SK-N-MC (cell line): ENCODE results near the gene ADAMTS13.

ENCODE experiments used
- DNase-seq: peaks from one replicate; pipeline ENCODE4 v3.0.0-alpha.2; 2011; ENCODE audit warnings: low read depth, low spot score
- H3K27ac ChIP-seq: fragments of 200-600 bp; sonication (generic); 2 replicates; pipeline ENCODE4 v1.5.1; 2016; ENCODE audit warnings: mixed run types
- H3K36me3 ChIP-seq: fragments of 200-600 bp; sonication (generic); 2 replicates; pipeline ENCODE4 v1.6.1; 2017; ENCODE audit warnings: antibody characterized with exemption, low read length, mixed read lengths; ENCODE audit not compliant: insufficient read depth
- H3K4me3 ChIP-seq: fragments of 200-600 bp; sonication (generic); 2 replicates; pipeline ENCODE4 v1.5.1; 2016
- H3K9ac ChIP-seq: fragments of 200-600 bp; sonication (generic); 2 replicates; pipeline ENCODE4 v1.8.0; 2017; ENCODE audit warnings: mixed run types, mixed read lengths; ENCODE audit not compliant: insufficient read length
- H3K9me3 ChIP-seq: fragments of 200-600 bp; sonication (generic); 2 replicates; pipeline ENCODE4 v1.6.1; 2017; ENCODE audit warnings: low read depth, mild to moderate bottlenecking, antibody characterized with exemption, low read length, moderate library complexity, mixed read lengths
- EZH2 ChIP-seq: fragments of 200-600 bp; sonication (generic); IDR thresholded peaks from one replicate; pipeline ENCODE4 v1.6.1; 2017; ENCODE audit warnings: antibody characterized with exemption
- FOXP2 ChIP-seq: optimal IDR thresholded peaks from 2 replicates; pipeline ENCODE3; 2011; ENCODE audit warnings: mild to moderate bottlenecking, moderate library complexity; ENCODE audit not compliant: insufficient read depth; ENCODE audit errors: extremely low read length, control extremely low read depth
- POLR2AphosphoS5 ChIP-seq: IDR thresholded peaks from 2 replicates; pipeline ENCODE4 v1.6.1; 2012; ENCODE audit warnings: mild to moderate bottlenecking, low read depth, low read length, borderline replicate concordance

The ADAMTS13 gene

GRCh38 chr9:133474853-133475252 is 52.7 kb downstream of the ADAMTS13 start:
- H3K36me3 ChIP-seq: no peaks in the 10 kb centered on the region

GRCh38 chr9:133475292-133476012 is 53.3 kb downstream of the ADAMTS13 start:
- no peak for DNase-seq
- H3K36me3 ChIP-seq: no peaks in the 10 kb centered on the region
- TF ChIP-seq POLR2AphosphoS5 (no peak), EZH2 (no peak), FOXP2 (no peak)
- no peak overlapping the region for H3K27ac ChIP-seq
- H3K9me3 ChIP-seq: no peaks in the 10 kb centered on the region
- no peak overlapping the region for H3K4me3 ChIP-seq
- H3K9ac ChIP-seq: no peak overlapping the region

More at GRCh38 chr9:133474853-133475252, 52.7 kb downstream of the ADAMTS13 start:
- Histone ChIP-seq H3K9me3 (no peaks in the 10 kb centered on the region), H3K27ac (no peak overlapping the region), H3K9ac (no peak overlapping the region), H3K4me3 (no peak overlapping the region)
- TF ChIP-seq EZH2: no peak
- TF ChIP-seq POLR2AphosphoS5: no peak
- no peak for TF ChIP-seq FOXP2
- DNase-seq: no peak

- no peak overlapping the region for H3K27ac ChIP-seq
Measured at GRCh38 chr9:133476036-133476931, 54.1 kb downstream of the ADAMTS13 start.

GRCh38 chr9:133476941-133477340 is 54.8 kb downstream of the ADAMTS13 start:
- H3K9ac ChIP-seq: no peak overlapping the region
- DNase-seq: no peak
- H3K36me3 ChIP-seq: no peaks in the 10 kb centered on the region
- H3K4me3 ChIP-seq: no peak overlapping the region
- H3K27ac ChIP-seq: no peak overlapping the region
- TF ChIP-seq EZH2 (no peak), POLR2AphosphoS5 (no peak), FOXP2 (no peak)
- H3K9me3 ChIP-seq: no peaks in the 10 kb centered on the region

More at GRCh38 chr9:133476036-133476931, 54.1 kb downstream of the ADAMTS13 start:
- no peaks in the 10 kb centered on the region for H3K36me3 ChIP-seq
- TF ChIP-seq FOXP2: no peak
- TF ChIP-seq EZH2: no peak
- no peak for TF ChIP-seq POLR2AphosphoS5
- H3K9ac ChIP-seq: no peak overlapping the region
- no peak overlapping the region for H3K4me3 ChIP-seq
- H3K9me3 ChIP-seq: no peaks in the 10 kb centered on the region
- no peak for DNase-seq

- Histone ChIP-seq H3K9ac (no peak overlapping the region), H3K9me3 (no peaks in the 10 kb centered on the region), H3K4me3 (no peak overlapping the region), H3K36me3 (no peaks in the 10 kb centered on the region), H3K27ac (no peak overlapping the region)
- TF ChIP-seq FOXP2 (no peak), POLR2AphosphoS5 (no peak)
- no peak for DNase-seq
Measured at GRCh38 chr9:133477461-133477860, 55.3 kb downstream of the ADAMTS13 start.

- no peak overlapping the region for H3K9ac ChIP-seq
- no peaks in the 10 kb centered on the region for H3K9me3 ChIP-seq
- H3K4me3 ChIP-seq: peak overlapping the region; percentile 71
- no peak for DNase-seq
- no peak for TF ChIP-seq POLR2AphosphoS5
- no peak for TF ChIP-seq FOXP2
- TF ChIP-seq EZH2: no peak
- H3K27ac ChIP-seq: no peak overlapping the region
- no peaks in the 10 kb centered on the region for H3K36me3 ChIP-seq
Measured at GRCh38 chr9:133477992-133478850, 56.1 kb downstream of the ADAMTS13 start.

GRCh38 chr9:133478851-133479711 is 56.9 kb downstream of the ADAMTS13 start, which contains the start of gene SLC2A6:
TSS of gene SLC2A6 (minus strand) at chr9:133479099. CDS start at chr9:133479059, 40 bp downstream.
- H3K36me3 ChIP-seq: no peaks in the 10 kb centered on the region
- H3K9ac ChIP-seq: no peak within 1 kb of the TSS
- no peak within 1 kb of the TSS for H3K27ac ChIP-seq
- H3K4me3 ChIP-seq: peak within 1 kb of the TSS; percentile 71
- no peaks in the 10 kb centered on the region for H3K9me3 ChIP-seq
- no peak for DNase-seq
- TF ChIP-seq POLR2AphosphoS5: no peak; the same call in 1 of the 2 replicates
- TF ChIP-seq EZH2: no peak
- TF ChIP-seq FOXP2: no peak
